OCI-LY7 (cell line): ENCODE results near the gene MINDY4. TPM values are rescaled to one million over a fixed set of nuclear protein-coding genes. Genes with fewer than 3 reads are reported as not detected.

ENCODE experiments used
- BruUV-seq: library from RNA; stranded (reverse); fragments of 400-500 nt; replicated peaks from 2 replicates; lab custom pipeline; 2021; lab: Mats Ljungman, UMichigan
- CTCF ChIA-PET: fragments of 300-600 bp; sonication (Branson Sonifier 250); formaldehyde crosslinking; loops from one replicate; lab custom pipeline; 2022; ENCODE audit warnings: antibody characterized with exemption; ENCODE audit not compliant: unreplicated experiment; lab: Charles Lee
- POLR2A ChIA-PET: fragments of 300-600 bp; sonication (Branson Sonifier 250); formaldehyde crosslinking; loops from one replicate; lab custom pipeline; 2022; ENCODE audit warnings: antibody characterized with exemption; lab: Charles Lee
- DNase-seq: peaks from one replicate; pipeline ENCODE4 v3.0.0-alpha.2; 2015; ENCODE audit warnings: low spot score
- H2AFZ ChIP-seq: fragments of 200-600 bp; sonication (generic), shearing (Covaris generic); 2 replicates; pipeline ENCODE4 v1.6.1; 2014; ENCODE audit warnings: mild to moderate bottlenecking, antibody characterized with exemption, low read length, moderate library complexity
- H3K27ac ChIP-seq: fragments of 200-600 bp; sonication (generic); 2 replicates; pipeline ENCODE4 v1.5.1; 2014; ENCODE audit warnings: mixed run types, low read depth, mild to moderate bottlenecking, moderate library complexity, low read length, inconsistent platforms; ENCODE audit not compliant: poor library complexity, severe bottlenecking
- H3K36me3 ChIP-seq: fragments of 200-600 bp; sonication (generic); 2 replicates; pipeline ENCODE4 v1.6.1; 2014; ENCODE audit warnings: mild to moderate bottlenecking, antibody characterized with exemption, low read length, moderate library complexity, mixed read lengths; ENCODE audit not compliant: insufficient read depth
- H3K4me1 ChIP-seq: fragments of 200-600 bp; sonication (generic); 2 replicates; pipeline ENCODE4 v1.5.1; 2014; ENCODE audit warnings: mild to moderate bottlenecking, low read length; ENCODE audit not compliant: insufficient read depth, poor library complexity, severe bottlenecking
- H3K4me2 ChIP-seq: fragments of 200-600 bp; sonication (generic); 2 replicates; pipeline ENCODE4 v1.6.1; 2014; ENCODE audit warnings: mild to moderate bottlenecking, low read length
- H3K4me3 ChIP-seq: fragments of 200-600 bp; sonication (generic); 2 replicates; pipeline ENCODE4 v1.5.1; 2014; ENCODE audit warnings: mild to moderate bottlenecking, low read depth, low read length; ENCODE audit not compliant: poor library complexity, severe bottlenecking
- H3K79me2 ChIP-seq: fragments of 200-600 bp; sonication (generic); 2 replicates; pipeline ENCODE4 v1.6.1; 2016; ENCODE audit warnings: low read depth, mild to moderate bottlenecking, low read length, moderate library complexity, mixed read lengths; ENCODE audit not compliant: insufficient read depth
- H3K9me2 ChIP-seq: fragments of 200-600 bp; sonication (generic); 2 replicates; pipeline ENCODE4 v1.6.1; 2016; ENCODE audit warnings: mild to moderate bottlenecking, low read length, mixed read lengths; ENCODE audit not compliant: insufficient read depth
- H3K9me3 ChIP-seq: fragments of 200-600 bp; sonication (generic); 2 replicates; pipeline ENCODE4 v1.6.1; 2014; ENCODE audit warnings: mild to moderate bottlenecking, mixed run types, low read length, mixed read lengths
- H4K20me1 ChIP-seq: fragments of 200-600 bp; sonication (generic); 2 replicates; pipeline ENCODE4 v1.6.1; 2014; ENCODE audit warnings: mild to moderate bottlenecking, antibody characterized with exemption, low read length, moderate library complexity, mixed read lengths; ENCODE audit not compliant: insufficient read depth
- CTCF ChIP-seq: fragments of 200-600 bp; sonication (generic); conservative IDR thresholded peaks from 2 replicates; pipeline ENCODE4 v1.5.1; 2014; ENCODE audit warnings: mild to moderate bottlenecking, antibody characterized with exemption, low read length, moderate library complexity, mixed read lengths
- EZH2phosphoT487 ChIP-seq: fragments of 200-600 bp; sonication (generic); IDR thresholded peaks from 2 replicates; pipeline ENCODE4 v1.6.1; 2018; ENCODE audit warnings: low read depth, borderline replicate concordance, mild to moderate bottlenecking, mixed run types, antibody characterized with exemption, low read length, moderate library complexity, mixed read lengths
- intact Hi-C: fragments of 100-400 bp; cut with micrococcal nuclease; formaldehyde crosslinking; loops from one replicate; pipeline ENCODE4 v1.10.0; 2022; ENCODE audit not compliant: unreplicated experiment
- total RNA-seq, 2 experiments: library from RNA; depleted of rRNA in 1 of 2; stranded (reverse); fragments of >200 nt in 1 of 2; shearing (Covaris generic) in 1 of 2; gene quantifications; 2 replicates each; pipeline ENCODE4 v1.2.3, GENCODE V29; 2014 to 2022

Gene MINDY4
- total RNA-seq, 2 experiments from 2014 or later, result 0.86 TPM; not detected in 1

- no peaks in the 10 kb centered on the region for H3K79me2 ChIP-seq
- H3K27ac ChIP-seq, result no peak overlapping the region
- ChIA-PET CTCF (no interaction called here), POLR2A (interaction anchor here (0.6 to 1.2 kb wide), 2 partner anchors 26 to 30 kb away, joined by 3 to 4 read pairs; no protein-coding TSS in a partner anchor)
- no TSS peak for BruUV-seq
- no peak for DNase-seq
- no peak overlapping the region for H3K4me3 ChIP-seq
- H2AFZ ChIP-seq, result no peak overlapping the region
- no peaks in the 10 kb centered on the region for H3K36me3 ChIP-seq
- no peaks in the 10 kb centered on the region for H3K4me1 ChIP-seq
- H3K4me2 ChIP-seq, result no peak overlapping the region
- TF ChIP-seq EZH2phosphoT487 (no peak), CTCF (no peak)
- intact Hi-C loops, result no loop called here
- no peaks in the 10 kb centered on the region for H4K20me1 ChIP-seq
- H3K9me3 ChIP-seq, result no peaks in the 10 kb centered on the region
- H3K9me2 ChIP-seq, result no peaks in the 10 kb centered on the region
These were observed 69.2 kb downstream of the MINDY4 start for GRCh38 chr7:30840141-30841024.

GRCh38 chr7:30841025-30841735, 70.0 kb downstream of the MINDY4 start:
- Histone ChIP-seq H3K9me2 (no peaks in the 10 kb centered on the region), H3K9me3 (no peaks in the 10 kb centered on the region), H3K4me2 (no peak overlapping the region), H3K4me3 (no peak overlapping the region), H4K20me1 (no peaks in the 10 kb centered on the region), H3K36me3 (no peaks in the 10 kb centered on the region), H2AFZ (no peak overlapping the region), H3K27ac (no peak overlapping the region), H3K4me1 (no peaks in the 10 kb centered on the region), H3K79me2 (no peaks in the 10 kb centered on the region)
- intact Hi-C loops, result no loop called here
- CTCF ChIA-PET, result no interaction called here
- POLR2A ChIA-PET, result interaction anchor here (0.6 kb wide), 1 partner anchor 45 kb away, joined by 5 read pairs; no protein-coding TSS in a partner anchor
- BruUV-seq, result no TSS peak
- TF ChIP-seq CTCF (no peak), EZH2phosphoT487 (no peak)
- no peak for DNase-seq
